Measurements from ENCODE around the gene NBL1.
A peak's percentile ranks its signal among the peaks of the same experiment; 100 is the strongest.

NBL1 gene

DNA sequence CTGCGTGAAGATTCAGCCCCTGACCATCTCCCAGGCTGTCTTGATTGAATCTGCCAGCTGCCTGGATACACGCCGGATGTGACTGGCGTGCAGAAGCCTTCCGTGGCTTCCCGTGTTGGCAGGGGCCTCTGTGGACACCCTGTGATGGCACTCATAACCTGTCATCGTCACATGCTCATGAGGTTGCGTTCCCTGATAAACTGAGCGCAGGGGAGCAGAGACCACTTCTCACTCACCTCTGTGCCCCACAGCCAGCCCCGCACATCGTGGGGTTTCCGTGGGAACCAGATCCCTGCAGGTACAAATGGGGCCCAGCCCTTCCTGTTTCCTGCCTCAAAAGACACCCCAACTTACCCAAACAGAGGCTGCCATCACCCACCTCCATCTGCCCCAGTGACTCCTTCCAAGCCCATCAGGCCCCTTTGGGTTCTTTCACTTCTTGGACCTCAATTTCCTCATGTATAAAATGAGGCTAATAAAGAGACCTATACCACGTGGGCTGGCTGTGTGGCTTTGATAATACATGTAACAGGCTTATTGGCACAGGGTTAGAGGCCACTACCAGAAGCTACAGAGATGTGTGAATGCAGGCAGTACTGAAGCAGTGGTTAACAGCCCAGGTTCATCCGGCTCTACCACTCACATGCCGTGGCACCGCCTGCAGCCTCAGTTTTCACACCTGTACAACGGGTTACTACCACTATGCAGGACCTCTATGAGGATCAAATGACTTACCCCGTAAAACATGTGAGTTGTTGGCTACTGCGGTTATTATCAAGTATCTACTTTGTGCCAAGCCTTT is 44.1 kb downstream of the NBL1 start:
- no peak overlapping the region for H4K8ac ChIP-seq (ENCODE audit: low read depth, low read length)

GRCh38 chr1:19689085-19689757 is 45.1 kb downstream of the NBL1 start:
- Histone ChIP-seq H4K8ac (ENCODE audit: low read depth, low read length) (no peak overlapping the region), H3K27me3 (ENCODE audit: control insufficient read depth in 3 of 3, insufficient read depth in 3 of 3, low read depth in 1 of 3, low read length in 3 of 3) (peaks cover 0 to 7% (median 0%) of the 10 kb centered on the region in 3 experiments), H2AK5ac (ENCODE audit: low read depth, low read length) (no peak overlapping the region), H3K9ac (ENCODE audit: low read depth, low read length, poor library complexity) (no peak overlapping the region), H2BK12ac (ENCODE audit: low read length) (no peak overlapping the region), H3K4me2 (ENCODE audit: insufficient read depth, low read length, poor library complexity, severe bottlenecking) (no peak overlapping the region), H3K36me3 (replicated peaks in 1 of 2; ENCODE audit: control insufficient read depth in 2 of 2, insufficient read depth in 2 of 2, low read length in 2 of 2) (no peaks in the 10 kb centered on the region), H2BK15ac (ENCODE audit: low read length) (no peak overlapping the region), H2BK5ac (ENCODE audit: low read length) (no peak overlapping the region), H3K4me1 (ENCODE audit: control insufficient read depth in 2 of 2, insufficient read depth in 1 of 2, low read depth in 1 of 2, low read length in 2 of 2) (peaks cover 0 to 2% of the 10 kb centered on the region in 2 donors), H4K91ac (ENCODE audit: low read depth, low read length, poor library complexity) (no peak overlapping the region), H2AFZ (ENCODE audit: low read length) (no peak overlapping the region), H3K4me3 (ENCODE audit: low read length in 2 of 2) (no peak overlapping the region), H3K14ac (ENCODE audit: low read length) (peak overlapping the region; percentile 42), H3K9me3 (replicated peaks in 1 of 2; ENCODE audit: control insufficient read depth in 2 of 2, insufficient read depth in 1 of 2, low read depth in 1 of 2, low read length in 2 of 2) (peaks cover 0 to 4% of the 10 kb centered on the region in 2 donors), H3K18ac (ENCODE audit: low read length) (peak overlapping the region; percentile 63), H3K4ac (ENCODE audit: low read length) (no peak overlapping the region), H3K27ac (replicated peaks; ENCODE audit: low read length) (peak overlapping the region; percentile 51), H2BK120ac (ENCODE audit: low read depth, low read length) (no peak overlapping the region), H3K23ac (ENCODE audit: low read depth, low read length, poor library complexity) (no peak overlapping the region), H3K79me1 (ENCODE audit: low read depth, low read length) (peaks cover 3% of the 10 kb centered on the region)
- no CpG with 5 or more reads among the region's 5 CpGs for WGBS, 2 donors (ENCODE audit: extremely low coverage in 2 of 2, insufficient read length in 2 of 2, insufficient replicate concordance in 1 of 2)
- no peak for DNase-seq (ENCODE audit: low spot score)

More for the DNA sequence above, 44.1 kb downstream of the NBL1 start:
- DNase-seq (ENCODE audit: low spot score): no peak
- peaks cover 0 to 4% of the 10 kb centered on the region in 2 donors for H3K9me3 ChIP-seq (replicated peaks in 1 of 2; ENCODE audit: control insufficient read depth in 2 of 2, insufficient read depth in 1 of 2, low read depth in 1 of 2, low read length in 2 of 2)
- H2AK5ac ChIP-seq (ENCODE audit: low read depth, low read length): peak overlapping the region; percentile 64
- H3K4me2 ChIP-seq (ENCODE audit: insufficient read depth, low read length, poor library complexity, severe bottlenecking): no peak overlapping the region
- no peak overlapping the region for H3K14ac ChIP-seq (ENCODE audit: low read length)
- H3K36me3 ChIP-seq (replicated peaks in 1 of 2; ENCODE audit: control insufficient read depth in 2 of 2, insufficient read depth in 2 of 2, low read length in 2 of 2): no peaks in the 10 kb centered on the region
- peaks cover 0 to 6% (median 0%) of the 10 kb centered on the region in 3 experiments for H3K27me3 ChIP-seq (ENCODE audit: control insufficient read depth in 3 of 3, insufficient read depth in 3 of 3, low read depth in 1 of 3, low read length in 3 of 3)
- H3K23ac ChIP-seq (ENCODE audit: low read depth, low read length, poor library complexity): no peak overlapping the region
- peaks cover 3% of the 10 kb centered on the region for H3K79me1 ChIP-seq (ENCODE audit: low read depth, low read length)
- no peak overlapping the region for H3K27ac ChIP-seq (replicated peaks; ENCODE audit: low read length)
- H2BK12ac ChIP-seq (ENCODE audit: low read length): no peak overlapping the region
- no peak overlapping the region for H2BK120ac ChIP-seq (ENCODE audit: low read depth, low read length)
- H3K4me1 ChIP-seq (ENCODE audit: control insufficient read depth in 2 of 2, insufficient read depth in 1 of 2, low read depth in 1 of 2, low read length in 2 of 2): peaks cover 0 to 2% of the 10 kb centered on the region in 2 donors
- no peak overlapping the region for H3K18ac ChIP-seq (ENCODE audit: low read length)
- no peak overlapping the region for H3K4me3 ChIP-seq (ENCODE audit: low read length in 2 of 2)
- no CpG with 5 or more reads among the region's 19 CpGs for WGBS, 2 donors (ENCODE audit: extremely low coverage in 2 of 2, insufficient read length in 2 of 2, insufficient replicate concordance in 1 of 2)
- no peak overlapping the region for H3K9ac ChIP-seq (ENCODE audit: low read depth, low read length, poor library complexity)
- no peak overlapping the region for H2AFZ ChIP-seq (ENCODE audit: low read length)
- no peak overlapping the region for H4K91ac ChIP-seq (ENCODE audit: low read depth, low read length, poor library complexity)
- no peak overlapping the region for H2BK5ac ChIP-seq (ENCODE audit: low read length)
- H3K4ac ChIP-seq (ENCODE audit: low read length): no peak overlapping the region
- no peak overlapping the region for H2BK15ac ChIP-seq (ENCODE audit: low read length)

- H4K91ac ChIP-seq (ENCODE audit: low read depth, low read length, poor library complexity): no peak overlapping the region
- no peak overlapping the region for H3K18ac ChIP-seq (ENCODE audit: low read length)
- no peak overlapping the region for H3K4me2 ChIP-seq (ENCODE audit: insufficient read depth, low read length, poor library complexity, severe bottlenecking)
- H3K14ac ChIP-seq (ENCODE audit: low read length): no peak overlapping the region
- whole genome bisulfite sequencing, 2 donors (ENCODE audit: extremely low coverage in 2 of 2, insufficient read length in 2 of 2, insufficient replicate concordance in 1 of 2): no CpG with 5 or more reads among the region's 3 CpGs
- no peak overlapping the region for H3K9ac ChIP-seq (ENCODE audit: low read depth, low read length, poor library complexity)
- H3K4me1 ChIP-seq (ENCODE audit: control insufficient read depth in 2 of 2, insufficient read depth in 1 of 2, low read depth in 1 of 2, low read length in 2 of 2): peaks cover 0 to 2% of the 10 kb centered on the region in 2 donors
- no peak overlapping the region for H3K4me3 ChIP-seq (ENCODE audit: low read length in 2 of 2)
- no peak overlapping the region for H3K23ac ChIP-seq (ENCODE audit: low read depth, low read length, poor library complexity)
- H3K36me3 ChIP-seq (replicated peaks in 1 of 2; ENCODE audit: control insufficient read depth in 2 of 2, insufficient read depth in 2 of 2, low read length in 2 of 2): no peaks in the 10 kb centered on the region
- no peak overlapping the region for H3K27ac ChIP-seq (replicated peaks; ENCODE audit: low read length)
- H3K79me1 ChIP-seq (ENCODE audit: low read depth, low read length): peaks cover 3% of the 10 kb centered on the region
- H2AFZ ChIP-seq (ENCODE audit: low read length): no peak overlapping the region
- H3K4ac ChIP-seq (ENCODE audit: low read length): no peak overlapping the region
- no peak overlapping the region for H2BK5ac ChIP-seq (ENCODE audit: low read length)
- H3K9me3 ChIP-seq (replicated peaks in 1 of 2; ENCODE audit: control insufficient read depth in 2 of 2, insufficient read depth in 1 of 2, low read depth in 1 of 2, low read length in 2 of 2): peaks cover 0 to 4% of the 10 kb centered on the region in 2 donors
- no peak overlapping the region for H4K8ac ChIP-seq (ENCODE audit: low read depth, low read length)
- H2BK120ac ChIP-seq (ENCODE audit: low read depth, low read length): no peak overlapping the region
- H2AK5ac ChIP-seq (ENCODE audit: low read depth, low read length): no peak overlapping the region
- H2BK12ac ChIP-seq (ENCODE audit: low read length): no peak overlapping the region
- no peak for DNase-seq (ENCODE audit: low spot score)
- no peak overlapping the region for H2BK15ac ChIP-seq (ENCODE audit: low read length)
- H3K27me3 ChIP-seq (ENCODE audit: control insufficient read depth in 3 of 3, insufficient read depth in 3 of 3, low read depth in 1 of 3, low read length in 3 of 3): peaks cover 0 to 13% (median 0%) of the 10 kb centered on the region in 3 experiments
Observed at GRCh38 chr1:19689856-19690255, 45.7 kb downstream of the NBL1 start.

- peak overlapping the region; percentile 0 for H3K18ac ChIP-seq (ENCODE audit: low read length)
- peak overlapping the region; percentile 71 for H2AK5ac ChIP-seq (ENCODE audit: low read depth, low read length)
- H3K4ac ChIP-seq (ENCODE audit: low read length): no peak overlapping the region
- no peak overlapping the region for H3K23ac ChIP-seq (ENCODE audit: low read depth, low read length, poor library complexity)
- DNase-seq (ENCODE audit: low spot score): no peak
- peaks cover 0 to 2% of the 10 kb centered on the region in 2 donors for H3K4me1 ChIP-seq (ENCODE audit: control insufficient read depth in 2 of 2, insufficient read depth in 1 of 2, low read depth in 1 of 2, low read length in 2 of 2)
- H3K4me3 ChIP-seq (ENCODE audit: low read length in 2 of 2): no peak overlapping the region
- no peak overlapping the region for H3K9ac ChIP-seq (ENCODE audit: low read depth, low read length, poor library complexity)
- H4K8ac ChIP-seq (ENCODE audit: low read depth, low read length): no peak overlapping the region
- H3K27ac ChIP-seq (replicated peaks; ENCODE audit: low read length): no peak overlapping the region
- no peak overlapping the region for H2BK5ac ChIP-seq (ENCODE audit: low read length)
- no peak overlapping the region for H2BK120ac ChIP-seq (ENCODE audit: low read depth, low read length)
- no peak overlapping the region for H2BK12ac ChIP-seq (ENCODE audit: low read length)
- no peak overlapping the region for H3K14ac ChIP-seq (ENCODE audit: low read length)
- H2BK15ac ChIP-seq (ENCODE audit: low read length): no peak overlapping the region
- WGBS, 2 donors (ENCODE audit: extremely low coverage in 2 of 2, insufficient read length in 2 of 2, insufficient replicate concordance in 1 of 2): no CpG with 5 or more reads among the region's 7 CpGs
- peaks cover 0 to 18% (median 0%) of the 10 kb centered on the region in 3 experiments for H3K27me3 ChIP-seq (ENCODE audit: control insufficient read depth in 3 of 3, insufficient read depth in 3 of 3, low read depth in 1 of 3, low read length in 3 of 3)
- no peaks in the 10 kb centered on the region for H3K36me3 ChIP-seq (replicated peaks in 1 of 2; ENCODE audit: control insufficient read depth in 2 of 2, insufficient read depth in 2 of 2, low read length in 2 of 2)
- no peak overlapping the region for H4K91ac ChIP-seq (ENCODE audit: low read depth, low read length, poor library complexity)
- peaks cover 3% of the 10 kb centered on the region for H3K79me1 ChIP-seq (ENCODE audit: low read depth, low read length)
- no peak overlapping the region for H3K4me2 ChIP-seq (ENCODE audit: insufficient read depth, low read length, poor library complexity, severe bottlenecking)
- no peak overlapping the region for H2AFZ ChIP-seq (ENCODE audit: low read length)
- H3K9me3 ChIP-seq (replicated peaks in 1 of 2; ENCODE audit: control insufficient read depth in 2 of 2, insufficient read depth in 1 of 2, low read depth in 1 of 2, low read length in 2 of 2): peaks cover 0 to 4% of the 10 kb centered on the region in 2 donors
Observed at GRCh38 chr1:19690342-19690741, 46.2 kb downstream of the NBL1 start.

Measured in neuronal stem cell (in vitro differentiated cells).